ENCODE measurements around the gene TUBGCP6.

DNA sequence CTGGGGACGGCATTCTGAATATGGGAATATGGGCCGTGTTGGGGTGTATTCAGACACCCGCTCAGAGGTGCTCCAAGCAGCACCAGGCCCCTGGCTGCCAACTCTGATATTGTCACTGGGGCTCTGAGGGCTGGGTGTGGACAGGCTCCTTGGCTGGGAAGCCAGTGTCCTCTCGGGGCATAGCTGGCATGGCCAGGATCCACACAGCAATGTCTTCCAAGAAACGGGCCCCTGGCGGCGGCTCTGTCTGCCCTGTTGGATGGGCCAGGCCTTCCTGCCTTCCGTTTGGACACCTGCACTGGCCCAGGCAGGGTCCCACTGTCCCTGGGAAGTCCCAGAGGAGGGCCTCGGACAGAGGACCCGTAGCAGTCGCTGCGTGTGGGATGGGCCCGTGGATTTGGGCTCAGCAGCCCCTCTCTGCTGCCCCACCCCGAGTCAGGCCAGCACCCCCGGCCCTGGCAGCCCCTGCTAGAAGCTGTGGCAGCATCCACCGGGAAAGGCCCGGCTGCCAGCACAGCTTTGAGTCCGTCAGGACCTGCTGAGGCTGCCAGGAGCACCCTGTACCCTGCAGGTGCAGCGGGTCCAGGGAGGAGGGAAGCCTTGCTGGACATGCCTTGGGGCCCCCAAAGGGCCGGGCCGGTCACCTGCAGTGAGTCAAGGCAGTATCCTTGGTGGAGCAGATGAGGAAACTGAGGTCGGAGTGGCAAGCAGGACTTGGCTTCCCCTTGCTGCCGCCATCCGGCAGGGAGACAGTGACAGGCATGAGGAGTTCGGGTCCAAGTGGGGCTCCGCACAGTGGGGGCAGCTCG is 70.2 kb downstream of the TUBGCP6 start:
- TF ChIP-seq, protein P1, sequence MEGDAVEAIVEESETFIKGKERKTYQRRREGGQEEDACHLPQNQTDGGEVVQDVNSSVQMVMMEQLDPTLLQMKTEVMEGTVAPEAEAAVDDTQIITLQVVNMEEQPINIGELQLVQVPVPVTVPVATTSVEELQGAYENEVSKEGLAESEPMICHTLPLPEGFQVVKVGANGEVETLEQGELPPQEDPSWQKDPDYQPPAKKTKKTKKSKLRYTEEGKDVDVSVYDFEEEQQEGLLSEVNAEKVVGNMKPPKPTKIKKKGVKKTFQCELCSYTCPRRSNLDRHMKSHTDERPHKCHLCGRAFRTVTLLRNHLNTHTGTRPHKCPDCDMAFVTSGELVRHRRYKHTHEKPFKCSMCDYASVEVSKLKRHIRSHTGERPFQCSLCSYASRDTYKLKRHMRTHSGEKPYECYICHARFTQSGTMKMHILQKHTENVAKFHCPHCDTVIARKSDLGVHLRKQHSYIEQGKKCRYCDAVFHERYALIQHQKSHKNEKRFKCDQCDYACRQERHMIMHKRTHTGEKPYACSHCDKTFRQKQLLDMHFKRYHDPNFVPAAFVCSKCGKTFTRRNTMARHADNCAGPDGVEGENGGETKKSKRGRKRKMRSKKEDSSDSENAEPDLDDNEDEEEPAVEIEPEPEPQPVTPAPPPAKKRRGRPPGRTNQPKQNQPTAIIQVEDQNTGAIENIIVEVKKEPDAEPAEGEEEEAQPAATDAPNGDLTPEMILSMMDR (IDR thresholded peaks at IDR 0.05): peak in 1 of 4 experiments; percentile 15
- no peak for TF ChIP-seq POLR2AphosphoS5 (IDR thresholded peaks at IDR 0.05)

All from prostate gland (tissue), 2 donors.